GM23338 (cell line): ENCODE data around the gene JMJD1C. TPM values are rescaled to one million over a fixed set of nuclear protein-coding genes. Genes with fewer than 3 reads are reported as not detected.

Experiments
- ATAC-seq: fragments of 200-7000 bp; cut with Tn5 transposase; 3 replicates; pipeline ENCODE4 v1.9.1; 2020
- DNase-seq: peaks from one replicate; pipeline ENCODE4 v3.0.0-alpha.2; 2015; ENCODE audit warnings: low spot score
- H2AFZ ChIP-seq: fragments of 200-600 bp; sonication (generic); 2 replicates; pipeline ENCODE4 v1.8.0; 2016; ENCODE audit warnings: antibody characterized with exemption, mild to moderate bottlenecking, moderate library complexity
- H3F3A ChIP-seq: fragments of 200-600 bp; sonication (generic); replicated peaks from 2 replicates; pipeline ENCODE4 v1.8.0; 2017; ENCODE audit warnings: antibody characterized with exemption, mixed run types, low read depth
- H3K27ac ChIP-seq: fragments of 200-600 bp; sonication (generic); 2 replicates; pipeline ENCODE4 v1.6.1; 2016; ENCODE audit warnings: low read depth
- H3K27me3 ChIP-seq: fragments of 200-600 bp; sonication (generic); 2 replicates; pipeline ENCODE4 v1.8.0; 2016; ENCODE audit warnings: mild to moderate bottlenecking, mixed run types, moderate library complexity; ENCODE audit not compliant: insufficient read depth
- H3K36me3 ChIP-seq: fragments of 200-600 bp; sonication (generic); 2 replicates; pipeline ENCODE4 v1.8.0; 2016; ENCODE audit warnings: mild to moderate bottlenecking; ENCODE audit not compliant: insufficient read depth
- H3K4me1 ChIP-seq: fragments of 200-600 bp; sonication (generic); 2 replicates; pipeline ENCODE4 v1.8.0; 2016; ENCODE audit warnings: mild to moderate bottlenecking, moderate library complexity; ENCODE audit not compliant: insufficient read depth
- H3K4me2 ChIP-seq: fragments of 200-600 bp; sonication (generic); 2 replicates; pipeline ENCODE4 v1.7.1; 2017; ENCODE audit warnings: mixed run types
- H3K4me3 ChIP-seq: fragments of 200-600 bp; sonication (generic); 2 replicates; pipeline ENCODE4 v1.6.1; 2016; ENCODE audit warnings: mixed run types
- H3K79me2 ChIP-seq: fragments of 200-600 bp; sonication (generic); replicated peaks from 2 replicates; pipeline ENCODE4 v1.8.0; 2017; ENCODE audit warnings: mild to moderate bottlenecking; ENCODE audit not compliant: insufficient read depth
- H3K9me2 ChIP-seq: fragments of 200-600 bp; sonication (generic); 2 replicates; pipeline ENCODE4 v1.8.0; 2017; ENCODE audit not compliant: insufficient read depth
- H4K20me1 ChIP-seq: fragments of 200-600 bp; sonication (generic); replicated peaks from 2 replicates; pipeline ENCODE4 v1.8.0; 2017; ENCODE audit warnings: mild to moderate bottlenecking; ENCODE audit not compliant: insufficient read depth
- H3K27ac Mint-ChIP-seq: 2 replicates; pipeline ENCODE4 v1.8.0; 2020; ENCODE audit warnings: inconsistent platforms, mild to moderate bottlenecking, moderate library complexity, mixed read lengths
- H3K27me3 Mint-ChIP-seq: 3 replicates; pipeline ENCODE4 v1.8.0; 2022; ENCODE audit warnings: low read depth, mild to moderate bottlenecking, moderate library complexity, mixed read lengths, inconsistent platforms; ENCODE audit not compliant: insufficient read depth, poor library complexity
- H3K36me3 Mint-ChIP-seq: 3 replicates; pipeline ENCODE4 v1.8.0; 2021; ENCODE audit warnings: low read depth, mild to moderate bottlenecking, inconsistent platforms, moderate library complexity, mixed read lengths
- H3K4me1 Mint-ChIP-seq: 3 replicates; pipeline ENCODE4 v1.8.0; 2020; ENCODE audit warnings: mild to moderate bottlenecking, inconsistent platforms, mixed read lengths
- H3K4me3 Mint-ChIP-seq: 3 replicates; pipeline ENCODE4 v1.8.0; 2021; ENCODE audit warnings: moderate library complexity, mild to moderate bottlenecking, inconsistent platforms, mixed read lengths
- H3K9me3 Mint-ChIP-seq: 3 replicates; pipeline ENCODE4 v1.8.0; 2020; ENCODE audit warnings: moderate library complexity, mild to moderate bottlenecking, inconsistent platforms, mixed read lengths
- CREB1 ChIP-seq: fragments of 250-450 bp; sonication (Bioruptor Pico); IDR thresholded peaks from 2 replicates; pipeline ENCODE4 v1.5.0; 2020; ENCODE audit warnings: low read depth, mild to moderate bottlenecking, moderate library complexity
- EZH2 ChIP-seq: fragments of 200-600 bp; sonication (generic); IDR thresholded peaks from one replicate; pipeline ENCODE4 v1.8.0; 2017; ENCODE audit warnings: antibody characterized with exemption, mild to moderate bottlenecking, low read depth; ENCODE audit not compliant: unreplicated experiment
- ZNF462 ChIP-seq: fragments of 250-450 bp; sonication (Bioruptor Pico); IDR thresholded peaks from 2 replicates; pipeline ENCODE4 v1.5.0; 2020; ENCODE audit warnings: mild to moderate bottlenecking, moderate library complexity
- polyA plus RNA-seq: library from polyadenylated mRNA; unstranded; fragments of >200 nt; fragmentation: Nextera tagmentation; extraction: Ambion mirVana; gene quantifications from 2 replicates; pipeline ENCODE4 v1.2.1, GENCODE V29; 2016
- total RNA-seq: library from RNA; depleted of rRNA; stranded (reverse); fragments of >200 nt; shearing (Covaris generic); gene quantifications from 2 replicates; pipeline ENCODE4 v1.2.3, GENCODE V29; 2014

JMJD1C gene
- total and polyA plus RNA-seq, 2 experiments from 2014 or later, result 333 to 435 TPM

DNA sequence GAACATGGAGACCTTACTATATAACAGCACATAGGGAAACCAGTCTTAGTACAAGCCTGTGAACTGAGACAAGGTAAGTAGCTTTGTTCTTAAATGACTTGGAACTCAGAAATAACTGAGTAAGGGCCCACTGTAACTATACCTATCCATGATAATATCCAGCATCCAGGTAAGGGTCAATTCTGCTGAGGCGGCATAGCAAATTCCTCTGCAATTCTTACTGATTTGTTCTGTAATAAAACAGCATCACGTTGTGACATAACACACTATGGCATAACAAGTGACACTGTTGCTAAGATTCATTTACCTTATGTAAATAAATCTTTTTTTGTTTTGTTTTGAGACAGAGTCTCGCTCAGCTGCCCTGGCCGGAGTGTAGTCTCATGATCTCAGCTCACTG, 97.4 kb downstream of the JMJD1C start (continued):
- TF ChIP-seq ZNF462 (CRISPR knock-in tag), result no peak

- H4K20me1 ChIP-seq, result no peaks in the 10 kb centered on the region
- DNase-seq, result no peak
- H3K36me3 ChIP-seq, result no peaks in the 10 kb centered on the region
- H3K4me1 ChIP-seq, result no peaks in the 10 kb centered on the region; the same call in 1 of the 2 replicates
- H3K79me2 ChIP-seq, result peaks cover 22% of the 10 kb centered on the region
- ATAC-seq, result no peak
- no peaks in the 10 kb centered on the region for H3K27me3 ChIP-seq
- Mint-ChIP-seq H3K27me3 (no peaks in the 10 kb centered on the region), H3K27ac (no peak overlapping the region), H3K4me3 (no peak overlapping the region), H3K9me3 (no peaks in the 10 kb centered on the region), H3K4me1 (peaks cover 4% of the 10 kb centered on the region; the same call in 2 of the 3 replicates), H3K36me3 (no peaks in the 10 kb centered on the region; the same call in 2 of the 3 replicates)
- no peak overlapping the region for H2AFZ ChIP-seq
- TF ChIP-seq EZH2 (no peak), CREB1 (CRISPR knock-in tag) (no peak)
- no peaks in the 10 kb centered on the region for H3K9me2 ChIP-seq
- H3F3A ChIP-seq, result no peaks in the 10 kb centered on the region
- H3K4me2 ChIP-seq, result no peak overlapping the region
- H3K4me3 ChIP-seq, result no peak overlapping the region
- H3K27ac ChIP-seq, result 0 out of 2 replicates have a peak overlapping the region, but pooled peaks have one; percentile 15
Measured at GRCh38 chr10:63366933-63367332, 98.8 kb downstream of the JMJD1C start.
